ENCODE data around the gene ZNF787. TPM values are rescaled to one million over a fixed set of nuclear protein-coding genes. Genes with fewer than 3 reads are reported as not detected.

The ZNF787 gene
- total RNA-seq, 2 experiments from 2014 or later, result 24.2 to 26.1 TPM

DNA sequence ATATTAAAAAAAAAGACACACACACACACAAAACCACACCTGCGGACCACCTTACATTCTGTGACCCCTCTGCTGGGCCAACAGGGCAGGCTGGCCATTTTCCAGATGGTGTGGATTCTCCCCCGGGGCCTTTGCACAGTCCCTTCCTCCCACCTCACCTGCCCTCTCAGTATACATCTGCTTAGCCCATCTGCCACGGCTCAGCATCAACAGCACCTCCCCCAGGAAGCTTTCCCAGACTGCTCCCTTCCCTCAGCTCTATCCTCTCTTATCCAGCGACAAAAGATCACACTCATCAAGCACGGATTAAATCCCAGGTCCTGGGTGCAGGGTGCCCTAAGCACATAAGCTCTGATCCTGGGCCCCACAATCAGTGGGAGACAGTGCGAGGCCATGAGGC lies 4.5 kb downstream of the ZNF787 start:
- H3K27ac Mint-ChIP-seq, result no peak overlapping the region
- H3K27me3 Mint-ChIP-seq (ENCODE audit: low read depth), result no peaks in the 10 kb centered on the region
- peaks cover 58% of the 10 kb centered on the region for H3K4me1 Mint-ChIP-seq (ENCODE audit: low read depth)

DNA sequence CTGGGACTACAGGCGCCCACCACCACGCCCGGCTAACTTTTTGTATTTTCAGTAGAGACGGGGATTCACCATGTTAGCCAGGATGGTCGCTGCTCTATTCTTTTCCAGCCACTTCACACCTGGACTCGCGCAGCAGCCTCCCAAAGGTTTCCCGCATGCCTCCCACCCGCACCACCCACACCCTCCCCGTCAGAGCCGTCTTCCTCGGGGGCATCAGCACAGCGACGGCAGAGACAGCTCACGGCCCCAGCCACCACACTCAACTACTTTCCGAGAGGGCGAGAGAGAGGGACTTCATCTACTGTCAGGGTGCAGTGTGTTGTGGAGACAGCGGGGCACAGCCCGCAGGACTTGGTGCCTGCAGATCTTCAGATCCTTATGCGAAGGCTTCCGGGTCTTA lies 5.6 kb downstream of the ZNF787 start:
- no peak for DNase-seq
- Mint-ChIP-seq H3K4me1 (ENCODE audit: low read depth) (peaks cover 63% of the 10 kb centered on the region), H3K9me3 (no peaks in the 10 kb centered on the region), H3K36me3 (ENCODE audit: low read depth) (peaks cover 2% of the 10 kb centered on the region), H3K4me3 (no peak overlapping the region), H3K27me3 (ENCODE audit: low read depth) (no peaks in the 10 kb centered on the region), H3K27ac (no peak overlapping the region)
- intact Hi-C loops (cut with micrococcal nuclease), result no loop called here
- CTCF ChIA-PET, result no interaction called here

More for the DNA sequence above, 4.5 kb downstream of the ZNF787 start:
- no peak overlapping the region for H3K4me3 Mint-ChIP-seq
- no peak for DNase-seq
- CTCF ChIA-PET, result no interaction called here
- peaks cover 2% of the 10 kb centered on the region for H3K36me3 Mint-ChIP-seq (ENCODE audit: low read depth)
- no peaks in the 10 kb centered on the region for H3K9me3 Mint-ChIP-seq
- intact Hi-C loops (cut with micrococcal nuclease), result no loop called here

DNA sequence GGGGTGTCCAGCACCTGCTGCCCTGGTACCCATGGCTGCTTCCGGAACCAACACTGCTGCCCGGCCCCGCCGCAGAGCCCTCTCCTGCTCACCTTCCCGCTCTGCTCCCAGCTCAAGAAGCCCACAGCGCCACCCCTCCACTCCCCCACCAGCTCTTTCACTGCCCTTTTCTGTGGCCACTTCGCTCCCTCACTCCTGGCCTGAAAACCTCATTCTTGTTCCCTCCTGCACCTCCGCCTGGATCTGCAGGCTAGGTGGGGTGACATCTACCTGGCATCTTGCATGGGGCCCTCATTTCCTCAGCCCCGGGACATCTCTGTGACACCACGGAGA lies 6.4 kb downstream of the ZNF787 start:
- DNase-seq, result no peak
- Mint-ChIP-seq H3K36me3 (ENCODE audit: low read depth) (no peaks in the 10 kb centered on the region), H3K27ac (peak overlapping the region; percentile 42), H3K27me3 (ENCODE audit: low read depth) (no peaks in the 10 kb centered on the region), H3K9me3 (no peaks in the 10 kb centered on the region), H3K4me1 (ENCODE audit: low read depth) (peaks cover 64% of the 10 kb centered on the region), H3K4me3 (no peak overlapping the region)
- CTCF ChIA-PET, result no interaction called here
- intact Hi-C loops (cut with micrococcal nuclease), result no loop called here

DNA sequence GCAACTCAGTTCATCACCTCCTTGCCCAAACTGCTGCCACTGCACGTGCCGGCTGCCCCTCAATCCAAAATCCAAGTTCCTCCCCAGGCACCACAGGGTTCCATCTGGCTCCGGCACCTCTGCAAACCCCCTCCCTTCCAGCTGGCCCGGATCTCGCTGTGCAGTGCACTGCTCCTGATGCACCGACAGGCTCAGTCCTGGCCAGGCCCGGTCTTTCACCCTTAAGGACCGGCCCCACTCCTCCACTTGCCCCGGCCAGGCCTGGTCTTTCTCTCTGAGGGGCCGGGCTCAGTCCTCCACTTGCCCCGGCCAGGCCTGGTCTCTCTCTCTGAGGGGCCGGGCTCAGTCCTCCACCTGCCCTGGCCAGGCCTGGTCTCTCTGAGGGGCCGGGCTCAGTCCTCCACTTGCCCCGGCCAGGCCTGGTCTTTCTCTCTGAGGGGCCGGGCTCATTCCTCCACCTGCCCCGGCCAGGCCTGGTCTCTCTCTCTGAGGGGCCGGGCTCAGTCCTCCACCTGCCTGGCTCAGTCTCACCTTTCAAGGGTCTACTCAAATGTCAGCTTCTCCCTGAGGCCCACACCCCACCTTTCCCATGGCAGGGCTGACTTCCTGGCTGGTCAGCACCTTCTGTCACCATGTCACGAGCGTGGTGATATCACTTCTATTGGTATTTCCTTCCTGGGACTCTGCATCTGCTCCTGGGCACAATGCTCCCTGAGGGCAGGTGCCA lies 6.9 kb downstream of the ZNF787 start:
- H3K36me3 Mint-ChIP-seq (ENCODE audit: low read depth), result no peaks in the 10 kb centered on the region
- H3K4me3 Mint-ChIP-seq, result no peak overlapping the region
- H3K9me3 Mint-ChIP-seq, result no peaks in the 10 kb centered on the region
- intact Hi-C loops (cut with micrococcal nuclease), result no loop called here
- CTCF ChIA-PET, result no interaction called here
- H3K4me1 Mint-ChIP-seq (ENCODE audit: low read depth), result peaks cover 59% of the 10 kb centered on the region
- no peak overlapping the region for H3K27ac Mint-ChIP-seq
- no peak for DNase-seq
- no peaks in the 10 kb centered on the region for H3K27me3 Mint-ChIP-seq (ENCODE audit: low read depth)

DNA sequence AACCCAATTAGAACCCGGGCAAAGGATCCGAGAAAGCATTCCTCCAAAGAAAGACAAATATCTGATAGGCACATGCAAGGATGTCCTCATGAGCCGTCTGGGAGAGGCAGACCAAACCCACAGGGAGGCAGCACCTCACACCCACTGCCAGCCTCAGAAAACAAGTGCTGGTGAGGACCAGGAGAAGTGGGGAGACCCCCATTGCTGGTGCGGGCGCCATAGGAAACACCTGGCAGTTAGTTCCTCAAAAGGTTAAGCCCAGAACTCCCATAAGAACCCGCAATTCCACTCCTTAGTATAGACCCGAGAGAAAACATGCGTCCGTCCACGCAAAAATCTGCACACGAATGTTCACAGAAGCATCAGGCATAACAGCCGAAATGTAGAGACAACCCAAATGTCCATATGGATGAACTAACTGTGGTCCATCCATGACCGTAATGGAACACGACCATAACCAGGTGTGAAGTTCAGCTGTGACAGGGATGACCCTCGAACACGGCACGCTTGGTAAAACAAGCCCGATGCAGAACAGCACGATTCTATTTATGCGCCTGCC lies 7.9 kb downstream of the ZNF787 start:
- no peaks in the 10 kb centered on the region for H3K27me3 Mint-ChIP-seq (ENCODE audit: low read depth)
- no peak overlapping the region for H3K4me3 Mint-ChIP-seq
- intact Hi-C loops (cut with micrococcal nuclease), result no loop called here
- DNase-seq, result no peak
- no peak overlapping the region for H3K27ac Mint-ChIP-seq
- CTCF ChIA-PET, result no interaction called here
- no peaks in the 10 kb centered on the region for H3K9me3 Mint-ChIP-seq
- H3K4me1 Mint-ChIP-seq (ENCODE audit: low read depth), result peaks cover 55% of the 10 kb centered on the region
- no peaks in the 10 kb centered on the region for H3K36me3 Mint-ChIP-seq (ENCODE audit: low read depth)

DNA sequence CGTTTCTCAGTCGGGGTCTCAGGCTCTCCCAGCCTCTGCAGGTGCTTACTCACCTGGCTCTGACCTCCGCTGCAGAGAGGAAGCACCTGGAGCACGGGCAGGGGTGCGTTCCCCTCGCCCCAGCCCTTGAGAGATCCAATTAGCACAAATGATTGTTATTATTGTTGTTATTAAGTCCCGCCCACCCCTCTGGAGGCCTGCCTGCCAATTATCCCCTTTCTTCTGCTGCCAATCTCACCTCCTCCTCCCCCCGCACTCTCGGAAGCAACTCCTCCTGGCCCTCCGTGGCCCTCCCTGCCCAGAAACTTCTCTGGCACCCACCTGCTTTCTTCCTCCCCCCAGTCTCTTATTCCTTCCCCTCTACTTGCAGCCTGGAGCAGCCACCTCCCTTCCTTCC lies 8.8 kb downstream of the ZNF787 start:
- Mint-ChIP-seq H3K9me3 (no peaks in the 10 kb centered on the region), H3K36me3 (ENCODE audit: low read depth) (no peaks in the 10 kb centered on the region), H3K4me1 (ENCODE audit: low read depth) (peaks cover 53% of the 10 kb centered on the region), H3K27ac (peak overlapping the region; percentile 36), H3K27me3 (ENCODE audit: low read depth) (no peaks in the 10 kb centered on the region), H3K4me3 (no peak overlapping the region)
- CTCF ChIA-PET, result no interaction called here
- intact Hi-C loops (cut with micrococcal nuclease), result no loop called here
- no peak for DNase-seq

DNA sequence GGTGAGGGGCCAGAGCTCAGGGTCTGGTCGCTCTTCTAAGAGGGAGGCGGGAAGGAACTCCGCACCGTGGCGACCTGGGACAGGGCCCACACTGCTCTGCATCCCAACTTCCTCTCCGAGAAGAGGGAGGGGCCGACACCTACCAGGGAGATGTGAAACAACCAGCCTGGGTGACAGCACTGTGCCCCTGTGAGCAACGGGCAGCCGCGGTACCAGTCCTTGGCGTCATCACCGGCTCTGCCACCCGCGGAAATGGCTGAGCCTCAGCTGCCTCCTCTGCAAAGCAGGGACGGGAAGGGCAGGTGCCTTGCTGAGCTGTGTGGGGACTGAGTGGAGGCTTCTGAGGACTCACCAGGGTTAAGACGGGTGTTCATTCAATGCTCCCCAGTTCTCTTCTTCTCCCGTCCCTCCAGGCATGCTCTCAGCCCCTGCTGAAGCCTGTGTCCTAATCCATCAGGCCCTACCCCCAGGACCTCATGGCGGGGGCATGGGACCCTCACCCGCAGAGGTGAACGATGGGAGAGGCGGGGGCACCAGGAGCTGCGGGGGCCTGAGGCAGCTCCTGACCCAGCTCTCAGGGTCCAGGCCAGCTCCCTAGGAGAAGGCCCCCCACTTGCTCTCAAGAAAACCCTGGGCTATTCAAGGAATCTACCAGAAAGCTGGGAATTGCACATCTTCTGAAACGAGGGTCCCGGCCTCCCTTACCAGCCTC lies 9.3 kb downstream of the ZNF787 start:
- Mint-ChIP-seq H3K4me3 (no peak overlapping the region), H3K9me3 (no peaks in the 10 kb centered on the region), H3K4me1 (ENCODE audit: low read depth) (peaks cover 56% of the 10 kb centered on the region), H3K27me3 (ENCODE audit: low read depth) (no peaks in the 10 kb centered on the region), H3K36me3 (ENCODE audit: low read depth) (peaks cover 1% of the 10 kb centered on the region), H3K27ac (peak overlapping the region; percentile 24)
- peak; percentile 80 for DNase-seq
- intact Hi-C loops (cut with micrococcal nuclease), result no loop called here
- CTCF ChIA-PET, result interaction anchor here (0.8 kb wide), 1 partner anchor 141 kb away, joined by 3 read pairs; no protein-coding TSS in a partner anchor

DNA sequence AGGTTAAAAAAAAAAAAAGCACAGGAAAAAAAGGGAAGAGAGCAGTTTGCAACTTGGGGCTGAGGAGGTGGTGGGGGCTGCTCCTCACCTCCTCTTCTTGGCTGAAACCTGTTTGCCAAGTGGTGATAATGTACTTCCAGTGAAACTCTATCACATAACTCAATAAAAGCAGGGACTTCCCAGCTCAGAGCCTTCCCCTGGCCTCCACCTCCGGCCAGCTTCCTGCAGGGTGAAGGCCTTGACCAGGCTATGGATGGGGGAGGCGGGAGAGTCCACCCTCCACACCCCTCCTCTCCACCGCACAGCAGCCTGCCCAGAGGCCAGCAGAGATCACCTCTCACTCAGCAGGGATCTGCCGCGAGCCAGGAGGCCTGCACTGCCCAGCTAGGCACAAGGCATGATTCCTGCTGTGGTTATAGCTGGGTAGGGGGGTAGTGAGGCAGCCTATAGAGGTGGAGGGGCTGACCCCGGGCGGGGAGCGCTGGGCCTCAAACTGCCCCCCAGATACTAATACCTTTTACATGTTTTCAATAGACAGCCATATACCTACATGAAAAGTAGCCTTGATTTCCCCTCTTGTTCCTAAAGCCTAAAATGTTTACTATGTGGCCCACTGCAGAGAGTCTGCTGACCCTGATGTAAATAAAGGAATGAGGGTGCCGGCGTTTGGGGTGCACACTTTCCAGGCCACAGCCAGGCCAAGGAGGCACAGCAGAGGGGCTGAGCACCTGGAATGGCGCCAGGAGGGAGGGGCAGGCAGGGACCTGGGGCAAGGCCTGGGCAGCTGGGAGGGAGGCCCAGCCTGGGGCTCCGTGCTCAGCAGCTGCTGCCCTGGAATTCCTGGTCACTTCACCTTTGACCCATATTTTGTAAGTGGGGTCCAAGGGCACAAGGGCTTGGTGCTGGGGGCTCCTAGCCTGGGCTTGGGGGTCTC lies 10.3 kb downstream of the ZNF787 start:
- Mint-ChIP-seq H3K4me3 (no peak overlapping the region), H3K4me1 (ENCODE audit: low read depth) (peaks cover 62% of the 10 kb centered on the region), H3K27me3 (ENCODE audit: low read depth) (no peaks in the 10 kb centered on the region), H3K36me3 (ENCODE audit: low read depth) (peaks cover 5% of the 10 kb centered on the region), H3K9me3 (no peaks in the 10 kb centered on the region), H3K27ac (no peak overlapping the region)
- no peak for DNase-seq
- CTCF ChIA-PET, result interaction anchor here (0.8 to 1.0 kb wide), 2 partner anchors 44 to 142 kb away, joined by 3 to 4 read pairs; no protein-coding TSS in a partner anchor
- intact Hi-C loops (cut with micrococcal nuclease), result no loop called here

DNA sequence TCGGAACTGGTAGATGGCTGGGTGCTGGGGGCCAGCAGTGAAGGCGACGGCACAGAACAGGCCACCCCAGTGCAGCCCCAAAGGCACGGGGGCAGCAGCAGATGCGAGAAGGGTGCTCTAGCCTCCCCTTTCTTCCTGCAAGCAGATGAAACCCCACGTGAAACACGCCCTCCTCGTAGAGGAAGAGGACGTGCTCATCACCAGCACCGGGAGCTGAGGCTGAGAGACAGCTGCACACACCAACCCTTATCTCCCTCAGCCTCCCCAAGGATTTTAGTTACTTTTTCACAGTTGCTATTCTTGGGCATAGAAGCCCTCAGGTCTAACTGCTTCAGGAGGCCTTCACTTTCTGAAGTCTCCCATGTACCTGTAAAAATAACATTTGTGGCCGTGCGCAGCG lies 11.9 kb downstream of the ZNF787 start:
- H3K4me1 Mint-ChIP-seq (ENCODE audit: low read depth), result peaks cover 64% of the 10 kb centered on the region
- H3K27ac Mint-ChIP-seq, result no peak overlapping the region
- no peak for DNase-seq
- intact Hi-C loops (cut with micrococcal nuclease), result no loop called here
- H3K36me3 Mint-ChIP-seq (ENCODE audit: low read depth), result peaks cover 5% of the 10 kb centered on the region
- H3K9me3 Mint-ChIP-seq, result no peaks in the 10 kb centered on the region
- CTCF ChIA-PET, result no interaction called here
- H3K4me3 Mint-ChIP-seq, result no peak overlapping the region
- H3K27me3 Mint-ChIP-seq (ENCODE audit: low read depth), result no peaks in the 10 kb centered on the region

DNA sequence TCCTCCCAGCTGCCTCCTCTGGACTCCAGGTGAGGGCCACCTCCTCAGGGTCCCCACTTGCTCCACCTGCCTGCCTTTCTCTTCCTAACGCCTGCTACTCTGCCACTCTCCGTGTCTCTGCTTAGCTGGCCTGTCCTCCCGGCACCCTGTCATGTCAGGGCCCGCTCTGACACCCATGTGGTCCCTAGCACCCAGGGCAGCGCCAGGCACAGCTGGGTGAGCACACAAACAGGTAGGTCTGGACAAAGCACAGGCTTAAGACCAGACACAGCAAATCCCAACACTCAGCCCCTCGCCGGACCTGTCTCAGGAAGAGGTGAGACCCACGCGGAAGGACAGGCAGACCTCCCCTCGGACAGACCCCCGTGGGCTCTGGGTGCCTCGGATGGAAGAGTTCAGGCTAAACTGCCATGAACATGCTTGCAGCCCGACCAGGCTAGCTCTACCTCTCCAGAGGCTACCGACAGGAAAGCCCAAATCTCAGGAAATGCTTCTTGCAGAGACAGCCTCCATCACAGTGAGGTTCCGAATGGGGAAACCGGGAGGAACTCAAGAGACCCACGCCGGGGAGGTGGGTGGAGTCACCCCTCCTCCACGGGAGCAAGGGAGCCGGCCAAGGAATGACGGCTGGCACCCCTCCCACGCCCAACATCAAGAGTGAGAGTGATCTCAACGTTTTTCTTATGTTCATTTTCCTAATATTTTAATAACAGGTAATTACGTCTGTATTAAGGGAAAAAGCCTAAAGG lies 12.5 kb downstream of the ZNF787 start:
- H3K4me3 Mint-ChIP-seq, result no peak overlapping the region
- H3K27ac Mint-ChIP-seq, result no peak overlapping the region
- DNase-seq, result no peak
- H3K27me3 Mint-ChIP-seq (ENCODE audit: low read depth), result no peaks in the 10 kb centered on the region
- H3K36me3 Mint-ChIP-seq (ENCODE audit: low read depth), result peaks cover 5% of the 10 kb centered on the region
- CTCF ChIA-PET, result interaction anchor here (0.6 to 1.0 kb wide), 2 partner anchors 28 to 32 kb away, joined by 4 read pairs; no protein-coding TSS in a partner anchor
- H3K4me1 Mint-ChIP-seq (ENCODE audit: low read depth), result peaks cover 60% of the 10 kb centered on the region
- intact Hi-C loops (cut with micrococcal nuclease), result no loop called here
- H3K9me3 Mint-ChIP-seq, result no peaks in the 10 kb centered on the region

DNA sequence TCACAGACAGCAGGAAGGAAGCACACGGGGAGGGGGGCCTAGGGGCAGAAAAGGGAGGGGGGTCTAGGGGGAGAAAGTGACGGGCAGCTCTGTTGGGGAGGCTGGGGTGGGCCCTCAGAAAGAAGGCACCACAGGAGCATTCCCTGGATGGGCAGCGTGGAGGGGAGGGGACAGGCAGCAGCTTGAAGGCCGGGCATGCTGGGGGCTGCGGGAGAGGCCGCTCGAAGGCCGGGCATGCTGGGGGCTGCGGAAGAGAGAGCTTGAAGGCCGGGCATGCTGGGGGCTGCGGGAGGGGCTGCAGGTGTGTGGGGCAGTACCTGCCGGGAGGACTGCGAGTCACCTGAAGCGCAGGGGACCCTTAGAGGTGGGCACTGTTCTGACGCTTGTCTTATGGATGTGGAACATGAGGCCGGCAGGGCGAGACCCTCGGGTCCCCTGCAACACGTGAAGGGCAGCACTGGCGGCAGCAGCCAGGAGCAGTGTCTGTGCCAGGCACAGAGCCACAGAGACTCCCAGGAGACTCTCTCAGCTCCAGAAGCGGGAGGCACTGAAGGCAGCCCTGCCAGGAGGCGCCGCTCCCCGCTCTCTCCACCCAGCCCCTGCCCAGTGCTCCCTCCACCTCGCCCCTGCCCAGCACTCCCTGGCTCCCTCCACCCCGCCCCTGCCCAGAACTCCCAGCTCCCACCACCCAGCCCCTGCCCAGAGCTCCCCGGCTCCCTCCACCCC lies 13.3 kb downstream of the ZNF787 start:
- intact Hi-C loops (cut with micrococcal nuclease), result no loop called here
- CTCF ChIA-PET, result interaction anchor here (0.6 to 1.0 kb wide), 2 partner anchors 27 to 33 kb away, joined by 4 read pairs; no protein-coding TSS in a partner anchor
- Mint-ChIP-seq H3K4me3 (no peak overlapping the region), H3K36me3 (ENCODE audit: low read depth) (peaks cover 7% of the 10 kb centered on the region), H3K4me1 (ENCODE audit: low read depth) (peaks cover 53% of the 10 kb centered on the region), H3K27ac (no peak overlapping the region), H3K27me3 (ENCODE audit: low read depth) (no peaks in the 10 kb centered on the region), H3K9me3 (no peaks in the 10 kb centered on the region)
- no peak for DNase-seq

Data from activated naive CD4-positive, alpha-beta T cell treated with anti-CD3 and anti-CD28 coated beads for 36 hours (primary cell).